NCI-H187 (cell line): Measurements from ENCODE around the gene ZNF223.

Experiments used
- DNase-seq, 2 experiments: peaks; one replicate each; lab custom pipeline; 2025; lab: John Stamatoyannopoulos, UW

The ZNF223 gene

GRCh38 chr19:44051650-44052402 is at the start of gene ZNF223:
Gene ZNF223, plus strand, starts transcription at chr19:44052036. Its CDS starts 3,141 bp downstream, at chr19:44055177.
- DNase-seq: peak; percentile 94

GRCh38 chr19:44002212-44002565 is 49.6 kb upstream of the ZNF223 start:
- no peak for DNase-seq

GRCh38 chr19:44002566-44003460 is 49.0 kb upstream of the ZNF223 start, which contains the start of gene ZNF230:
Gene ZNF230, plus strand, starts transcription at chr19:44002957. Its CDS starts 4,122 bp downstream, at chr19:44007079.
- DNase-seq: peak; percentile 68 to 84

- DNase-seq: no peak
Observed at GRCh38 chr19:44003461-44004009, 48.3 kb upstream of the ZNF223 start.

GRCh38 chr19:44005973-44006372 is 45.9 kb upstream of the ZNF223 start:
- DNase-seq: no peak

- no peak for DNase-seq
Observed at GRCh38 chr19:44007473-44007872, 44.4 kb upstream of the ZNF223 start.

- no peak for DNase-seq
Observed at GRCh38 chr19:44010468-44010867, 41.4 kb upstream of the ZNF223 start.

- DNase-seq: no peak
Observed at GRCh38 chr19:44019498-44019897, 32.3 kb upstream of the ZNF223 start.

GRCh38 chr19:44021221-44021620 is 30.6 kb upstream of the ZNF223 start:
- no peak for DNase-seq

- DNase-seq: no peak
Observed at GRCh38 chr19:44024900-44025216, 27.0 kb upstream of the ZNF223 start.

- DNase-seq: peak; percentile 31 to 56
Observed at GRCh38 chr19:44025217-44025936, 26.5 kb upstream of the ZNF223 start, which contains the start of gene ZNF222. Gene ZNF222, plus strand, starts transcription at chr19:44025379. Its CDS starts 58 bp downstream, at chr19:44025437.

- DNase-seq: no peak
Observed at GRCh38 chr19:44026622-44027021, 25.2 kb upstream of the ZNF223 start.

- DNase-seq: no peak
Observed at GRCh38 chr19:44032001-44032610, 19.7 kb upstream of the ZNF223 start.

GRCh38 chr19:44042147-44042546 is 9.7 kb upstream of the ZNF223 start:
- DNase-seq: no peak

- peak in 1 of 2 experiments; percentile 75 for DNase-seq
Observed at GRCh38 chr19:44050740-44051649, 841 bp upstream of the ZNF223 start.

- DNase-seq: no peak
Observed at GRCh38 chr19:44055870-44056269, 4.0 kb downstream of the ZNF223 start.

- no peak for DNase-seq
Observed at GRCh38 chr19:44059229-44059628, 7.4 kb downstream of the ZNF223 start.

GRCh38 chr19:44061038-44061437 is 9.2 kb downstream of the ZNF223 start:
- DNase-seq: no peak

GRCh38 chr19:44066305-44066704 is 14.5 kb downstream of the ZNF223 start:
- DNase-seq: no peak

GRCh38 chr19:44069415-44069814 is 17.6 kb downstream of the ZNF223 start:
- no peak for DNase-seq
